Measurements from ENCODE around the gene MFSD2B.
A peak's percentile ranks its signal among the peaks of the same experiment; 100 is the strongest.
"Not testable (repeated sequence)": the region's sequence is repeated elsewhere in the genome, so short reads cannot be mapped to it uniquely, and the experiment has no call there.

The MFSD2B gene

DNA sequence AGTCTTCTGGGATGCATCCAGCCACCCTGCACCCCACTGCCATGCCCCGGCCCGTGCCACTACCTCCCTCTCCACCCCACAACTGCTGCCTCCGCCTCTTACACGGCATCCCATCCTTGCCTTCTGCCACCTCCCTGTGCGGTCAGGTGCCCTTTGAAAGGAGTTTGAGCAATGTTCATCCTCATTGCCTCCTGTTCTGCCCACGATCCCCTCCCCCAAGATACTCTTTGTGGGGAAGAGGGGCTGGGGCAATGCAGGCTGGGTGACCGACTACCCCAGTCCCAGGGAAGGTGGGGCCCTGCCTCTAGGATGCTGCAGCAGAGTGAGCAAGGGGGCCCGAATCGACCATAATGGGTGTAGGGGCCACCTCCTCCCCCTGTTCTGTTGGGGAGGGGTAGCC is 8.4 kb downstream of the MFSD2B start:
- DNase-seq (ENCODE audit: low read depth), result no peak

DNA sequence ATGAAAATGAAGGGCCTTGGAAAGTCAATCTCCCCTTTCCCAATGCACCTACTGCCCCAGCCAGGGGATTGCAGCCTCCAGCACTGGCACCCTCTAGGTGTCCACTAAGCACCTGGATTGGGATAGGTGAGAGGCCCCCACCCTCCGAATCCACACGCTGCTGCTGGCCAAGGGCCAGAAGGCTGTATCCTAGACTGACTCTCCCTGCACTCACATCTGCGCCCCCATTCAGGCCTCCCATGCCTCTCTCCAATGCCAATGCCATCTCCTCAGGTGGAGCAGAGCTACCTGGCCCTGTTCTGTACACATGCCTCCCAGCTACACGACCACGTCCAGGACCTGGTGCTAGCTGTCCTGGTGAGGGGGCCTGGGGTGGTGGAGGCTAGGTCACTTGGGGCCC is 9.8 kb downstream of the MFSD2B start:
- no peak for DNase-seq (ENCODE audit: low read depth)

DNA sequence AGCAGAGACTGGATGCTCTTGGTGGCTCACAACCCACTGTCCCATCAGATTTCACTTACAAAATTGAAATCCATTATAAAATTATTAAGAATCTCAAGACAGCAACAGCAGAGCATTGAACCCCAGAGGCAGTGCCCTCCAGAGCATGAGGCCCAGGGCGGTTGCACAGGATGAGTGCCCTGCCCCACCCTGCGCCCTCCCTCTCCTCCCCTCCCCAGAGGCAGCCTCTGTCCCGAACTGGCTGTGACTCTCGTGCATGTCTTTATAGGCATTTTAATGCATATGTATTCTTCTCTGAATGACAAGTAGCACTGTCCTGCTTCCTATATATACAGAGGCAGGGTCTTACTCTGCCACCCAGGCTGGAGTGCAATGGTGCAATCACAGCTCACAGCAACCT is 10.4 kb downstream of the MFSD2B start:
- DNase-seq (ENCODE audit: low read depth), result no peak

DNA sequence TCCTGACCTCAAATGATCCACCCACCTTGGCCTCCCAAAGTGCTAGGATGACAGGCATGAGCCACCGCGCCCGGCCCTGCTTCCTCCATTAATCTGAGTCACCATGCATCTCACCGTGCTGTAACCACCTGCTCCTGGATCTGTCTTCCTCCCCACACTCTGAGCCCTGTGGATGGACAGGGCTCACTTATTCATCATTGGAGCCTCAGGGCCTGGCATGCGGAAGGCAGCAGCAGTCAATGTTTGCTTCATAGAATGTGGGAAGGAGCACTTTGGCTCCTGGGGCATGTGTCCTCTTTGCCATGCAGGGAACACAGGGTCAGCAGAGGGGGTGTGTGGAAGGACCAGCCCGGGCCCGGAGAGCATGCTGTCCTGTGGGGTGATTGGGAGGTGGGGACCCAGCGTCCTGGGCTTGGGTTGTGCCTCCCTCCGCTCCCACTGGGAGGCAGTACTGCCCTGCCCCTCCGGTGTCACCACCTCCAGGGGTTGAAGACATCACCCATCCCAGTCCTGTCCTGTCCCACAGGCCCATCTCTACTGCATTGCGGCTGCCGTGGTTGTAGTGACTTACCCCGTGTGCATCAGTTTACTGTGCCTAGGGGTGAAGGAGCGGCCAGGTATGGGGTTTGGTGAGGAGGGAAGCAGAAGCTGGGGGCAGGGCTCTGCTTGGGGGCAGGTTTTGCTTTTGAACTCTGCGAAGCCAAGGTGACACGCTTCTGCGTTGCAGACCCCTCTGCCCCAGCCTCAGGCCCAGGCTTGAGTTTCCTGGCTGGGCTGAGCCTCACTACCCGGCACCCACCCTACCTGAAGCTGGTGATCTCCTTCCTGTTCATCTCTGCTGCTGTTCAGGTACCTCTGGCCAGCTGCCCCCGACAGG is 11.5 kb downstream of the MFSD2B start:
- DNase-seq (ENCODE audit: low read depth), result no peak

DNA sequence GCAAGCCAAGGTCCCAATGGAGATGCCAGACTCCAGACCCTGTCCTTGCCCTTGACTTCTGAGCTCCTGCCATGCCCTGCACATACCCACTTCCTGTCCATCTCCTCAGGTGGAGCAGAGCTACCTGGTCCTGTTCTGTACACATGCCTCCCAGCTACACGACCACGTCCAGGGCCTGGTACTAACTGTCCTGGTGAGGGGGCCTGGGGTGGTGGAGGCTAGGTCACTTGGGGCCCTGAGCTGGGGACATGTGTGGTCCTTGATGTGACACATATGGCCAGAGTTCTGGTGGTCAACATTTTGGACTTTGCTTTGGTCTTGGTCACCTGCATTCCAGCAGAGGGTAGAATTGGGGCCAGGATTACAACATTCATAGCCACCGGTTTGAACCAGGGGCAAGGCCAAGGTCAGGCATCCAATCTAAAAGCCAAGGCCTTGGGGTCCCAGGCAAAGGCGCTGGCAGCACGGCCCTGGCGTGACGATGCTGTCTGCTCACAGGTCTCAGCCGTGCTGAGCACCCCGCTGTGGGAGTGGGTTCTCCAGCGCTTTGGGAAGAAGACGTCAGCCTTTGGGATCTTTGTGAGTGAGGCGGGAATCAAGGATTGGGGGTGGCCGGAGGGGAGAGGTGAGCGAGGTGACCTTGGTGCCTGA is 12.6 kb downstream of the MFSD2B start:
- no peak for DNase-seq (ENCODE audit: low read depth)

DNA sequence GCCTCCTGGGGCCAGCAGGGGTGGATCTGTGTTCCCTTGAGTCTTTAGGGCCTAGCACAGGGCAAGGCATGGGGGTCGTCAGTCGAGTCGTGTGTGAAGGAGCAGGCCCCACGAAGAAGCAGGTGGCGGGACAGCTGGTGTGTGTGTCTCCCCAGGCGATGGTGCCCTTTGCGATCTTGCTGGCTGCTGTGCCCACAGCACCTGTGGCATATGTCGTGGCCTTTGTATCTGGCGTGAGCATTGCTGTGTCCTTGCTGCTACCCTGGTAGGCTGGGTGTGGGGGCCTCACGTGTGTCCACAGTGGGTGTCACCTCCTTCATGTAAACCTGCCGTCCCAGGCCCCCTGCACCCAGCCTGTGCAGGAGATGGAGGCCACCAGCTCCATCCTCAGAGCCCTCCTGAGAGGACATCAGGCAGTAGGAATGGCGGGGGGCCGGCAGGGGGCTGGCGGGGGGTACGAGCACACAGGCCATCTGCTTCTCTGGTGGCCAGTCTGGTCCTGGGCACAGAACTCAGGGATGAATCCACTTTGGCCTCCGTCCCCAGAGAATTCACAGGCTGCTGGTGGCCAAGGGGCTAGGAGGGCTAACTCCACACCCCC is 13.2 kb downstream of the MFSD2B start:
- DNase-seq (ENCODE audit: low read depth), result no peak

DNA sequence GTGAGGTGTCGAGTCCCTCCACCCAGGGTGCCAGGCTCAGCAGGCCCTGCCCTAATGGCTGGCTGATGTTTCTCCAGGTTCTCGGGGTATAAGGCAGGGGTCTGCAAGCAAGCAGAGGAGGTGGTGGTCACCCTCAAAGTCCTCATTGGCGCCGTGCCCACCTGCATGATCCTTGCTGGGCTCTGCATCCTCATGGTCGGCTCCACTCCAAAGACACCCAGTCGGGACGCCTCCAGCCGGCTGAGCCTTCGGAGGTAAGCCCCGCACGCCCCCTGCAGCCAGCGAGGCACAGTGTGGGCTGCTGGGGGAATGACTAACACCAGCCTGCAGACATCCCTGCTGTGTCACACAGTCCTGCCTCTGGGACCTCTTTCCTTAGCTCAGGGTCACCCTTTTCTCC is 14.1 kb downstream of the MFSD2B start:
- DNase-seq (ENCODE audit: low read depth), result no peak

DNA sequence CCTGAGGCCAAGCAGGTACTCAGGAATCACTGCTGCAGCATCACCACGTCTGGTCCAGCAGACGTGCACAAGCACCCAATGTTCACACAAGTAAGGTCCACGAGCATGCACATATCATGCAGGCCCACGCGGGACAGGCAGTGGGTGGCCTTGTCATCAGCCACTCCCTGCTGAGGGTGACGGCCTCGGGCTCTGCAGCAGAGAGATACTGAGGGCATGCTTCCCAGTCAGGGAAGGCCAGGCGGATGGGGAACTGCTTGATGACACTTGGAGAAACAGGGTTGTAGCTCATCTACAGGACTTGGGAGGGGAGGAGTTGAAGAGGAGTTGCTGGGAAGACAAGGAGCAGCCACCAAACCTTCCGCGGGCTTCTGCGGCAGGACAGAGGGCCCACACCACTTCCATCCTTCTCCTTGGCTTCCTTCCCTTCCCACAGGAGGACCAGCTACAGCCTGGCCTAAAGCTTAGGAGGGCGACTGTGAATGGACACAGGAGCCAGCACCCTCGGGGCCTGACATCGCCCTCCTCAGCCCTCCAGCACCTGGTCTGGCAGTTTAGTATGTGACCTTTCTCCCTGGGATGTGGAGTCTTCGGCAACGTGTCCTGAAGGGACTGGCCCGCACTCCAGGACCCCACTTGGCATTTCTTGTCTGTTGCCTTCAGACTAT is 15.2 kb downstream of the MFSD2B start:
- DNase-seq (ENCODE audit: low read depth), result no peak

DNA sequence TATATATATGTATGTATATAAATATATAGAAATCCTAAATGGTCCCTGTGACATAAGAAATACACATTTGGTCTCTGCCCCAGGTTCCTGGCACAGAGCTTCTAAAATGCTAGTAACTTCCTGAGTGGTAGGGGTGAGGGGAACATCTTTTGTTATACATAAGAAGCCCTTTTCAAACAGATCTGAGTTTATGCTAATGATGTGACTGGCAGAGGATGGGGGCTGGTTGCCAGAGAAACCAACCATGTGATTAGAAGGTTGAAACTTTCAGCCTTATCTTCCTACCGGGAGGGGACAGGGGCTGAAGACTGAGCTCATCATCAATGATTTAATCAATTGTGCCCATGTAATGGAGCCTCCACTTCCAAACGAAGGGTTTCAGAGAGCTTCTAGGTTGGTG is 16.3 kb downstream of the MFSD2B start:
- DNase-seq (ENCODE audit: low read depth), result no peak

DNA sequence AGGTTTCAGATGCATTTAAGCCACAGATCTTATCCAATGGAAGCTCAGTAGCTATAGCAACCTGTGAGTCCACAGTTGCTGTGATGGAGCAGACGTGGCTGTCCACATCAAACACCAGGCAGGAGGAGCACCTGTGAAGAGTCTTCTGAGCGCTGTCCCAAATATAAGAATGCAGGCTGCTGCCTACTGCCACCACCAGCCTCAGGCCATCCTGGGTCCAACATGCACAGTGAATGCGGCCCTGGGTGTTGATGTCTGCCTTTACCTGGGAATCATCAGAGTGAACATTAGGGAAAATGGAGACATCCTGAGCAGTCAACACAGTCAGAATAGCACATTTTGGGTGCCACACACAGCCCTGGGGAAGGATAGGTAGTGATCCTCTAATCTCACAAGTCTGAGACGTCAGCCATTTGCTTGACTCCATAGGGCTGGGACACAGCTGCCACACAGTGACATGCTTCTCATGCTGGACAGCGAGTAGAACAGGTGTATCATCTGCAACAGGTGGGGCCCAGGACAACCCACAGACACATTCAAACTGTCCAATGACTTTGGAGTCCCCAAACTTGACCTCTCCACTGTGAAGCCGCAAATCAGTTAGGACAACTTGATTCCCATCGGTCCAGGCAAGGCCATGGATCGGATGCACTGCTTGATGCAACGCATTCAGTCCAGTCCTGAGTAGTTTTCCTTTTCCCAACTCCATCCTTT is 29.1 kb downstream of the MFSD2B start:
- DNase-seq (ENCODE audit: low read depth), result no peak

DNA sequence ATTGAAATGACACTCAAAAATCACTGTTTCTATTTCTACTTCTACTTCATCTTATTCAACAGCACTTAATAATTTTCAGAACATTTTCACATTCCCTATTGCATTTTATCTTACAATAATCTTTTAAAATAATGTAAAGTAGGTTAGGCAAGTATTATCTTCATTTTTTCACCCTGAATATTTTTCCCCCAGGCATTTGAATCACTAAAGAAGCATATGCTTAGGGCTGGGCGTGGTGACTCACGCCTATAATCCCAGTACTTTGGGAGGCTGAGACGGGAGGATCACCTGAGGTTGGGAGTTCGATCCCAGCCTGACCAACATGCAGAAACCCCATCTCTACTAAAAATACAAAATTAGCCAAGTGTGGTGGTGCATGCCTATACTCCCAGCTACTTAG is 30.6 kb downstream of the MFSD2B start:
- DNase-seq (ENCODE audit: low read depth), result no peak

DNA sequence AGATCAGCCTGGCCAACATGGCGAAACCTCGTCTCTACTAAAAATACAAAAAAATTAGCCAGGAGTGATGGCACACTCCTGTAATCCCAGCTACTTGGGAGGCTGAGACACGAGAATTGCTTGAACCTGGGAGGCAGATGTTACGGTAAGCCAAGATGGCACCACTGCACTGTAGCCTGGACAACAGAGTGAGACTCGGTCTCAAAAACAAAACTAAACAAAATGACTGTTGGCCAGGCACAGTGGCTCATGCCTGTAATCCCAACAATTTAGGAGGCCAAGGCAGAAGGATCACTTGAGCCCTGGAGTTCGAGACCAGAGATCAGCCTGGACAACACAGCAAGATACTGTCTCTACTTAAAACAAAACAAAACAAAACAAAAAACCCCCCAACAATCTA is 33.2 kb downstream of the MFSD2B start:
- not testable (repeated sequence) for DNase-seq (ENCODE audit: low read depth)

DNA sequence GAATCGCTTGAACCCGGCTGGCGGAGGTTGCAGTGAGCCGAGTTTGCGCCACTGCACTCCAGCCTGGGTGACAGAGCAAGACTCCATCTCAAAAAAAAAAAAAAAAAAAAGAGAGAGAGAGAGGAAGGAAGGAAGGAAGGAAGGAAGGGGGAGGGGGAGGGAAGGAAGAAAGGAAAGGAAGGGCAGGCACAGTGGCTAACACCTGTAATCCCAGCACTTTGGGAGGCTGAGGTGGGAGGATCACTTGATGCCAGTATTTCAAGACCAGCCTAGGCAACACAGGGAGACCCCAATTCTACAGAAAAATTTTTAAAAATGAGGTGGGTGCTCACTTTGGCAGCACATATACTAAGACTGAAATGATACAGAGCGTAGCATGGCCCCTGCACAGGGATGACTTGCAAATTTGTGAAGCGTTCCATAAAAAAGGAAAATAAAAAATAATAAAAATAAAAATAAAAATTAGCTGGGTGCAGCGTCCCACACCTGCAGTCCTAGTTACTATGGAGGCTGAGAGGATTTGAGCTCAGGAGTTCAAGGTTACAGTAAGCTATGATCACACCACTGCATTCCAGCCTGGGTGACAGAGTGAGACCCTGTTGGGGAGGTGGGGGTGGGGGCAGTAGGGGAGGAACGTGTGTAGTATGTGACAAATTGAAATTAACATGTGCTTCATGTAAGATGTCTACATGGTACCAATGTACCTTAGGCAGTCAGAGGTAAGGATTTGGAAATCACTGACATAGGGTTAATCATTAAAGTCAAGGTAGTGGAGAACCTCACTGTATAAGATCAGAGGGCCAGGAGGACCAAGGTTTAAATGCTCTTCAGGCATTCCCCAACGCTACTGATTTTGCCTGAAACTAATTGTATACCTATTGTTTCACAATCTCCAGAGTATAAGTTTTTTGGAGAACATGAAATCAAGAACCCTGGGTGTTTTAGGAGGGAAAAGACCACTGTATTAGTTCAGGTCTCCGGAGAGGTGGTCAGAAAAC is 35.9 kb downstream of the MFSD2B start:
- no peak for DNase-seq (ENCODE audit: low read depth)

DNA sequence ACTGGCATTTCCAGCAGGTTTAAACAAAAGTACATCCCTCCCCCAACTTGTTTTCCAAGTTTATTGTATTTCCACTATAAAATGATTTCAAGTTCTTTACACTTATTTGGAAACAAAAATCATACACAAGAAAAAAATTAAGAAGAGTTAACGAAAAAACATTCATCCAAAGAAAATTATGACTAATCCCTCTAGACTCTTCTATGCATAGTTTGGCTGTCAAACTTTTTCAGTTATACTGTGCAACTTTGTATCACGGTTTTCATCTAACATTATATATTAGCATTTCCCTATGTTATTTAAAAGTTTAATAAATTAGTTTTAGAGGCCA is 36.7 kb downstream of the MFSD2B start:
- no peak for DNase-seq (ENCODE audit: low read depth)

DNA sequence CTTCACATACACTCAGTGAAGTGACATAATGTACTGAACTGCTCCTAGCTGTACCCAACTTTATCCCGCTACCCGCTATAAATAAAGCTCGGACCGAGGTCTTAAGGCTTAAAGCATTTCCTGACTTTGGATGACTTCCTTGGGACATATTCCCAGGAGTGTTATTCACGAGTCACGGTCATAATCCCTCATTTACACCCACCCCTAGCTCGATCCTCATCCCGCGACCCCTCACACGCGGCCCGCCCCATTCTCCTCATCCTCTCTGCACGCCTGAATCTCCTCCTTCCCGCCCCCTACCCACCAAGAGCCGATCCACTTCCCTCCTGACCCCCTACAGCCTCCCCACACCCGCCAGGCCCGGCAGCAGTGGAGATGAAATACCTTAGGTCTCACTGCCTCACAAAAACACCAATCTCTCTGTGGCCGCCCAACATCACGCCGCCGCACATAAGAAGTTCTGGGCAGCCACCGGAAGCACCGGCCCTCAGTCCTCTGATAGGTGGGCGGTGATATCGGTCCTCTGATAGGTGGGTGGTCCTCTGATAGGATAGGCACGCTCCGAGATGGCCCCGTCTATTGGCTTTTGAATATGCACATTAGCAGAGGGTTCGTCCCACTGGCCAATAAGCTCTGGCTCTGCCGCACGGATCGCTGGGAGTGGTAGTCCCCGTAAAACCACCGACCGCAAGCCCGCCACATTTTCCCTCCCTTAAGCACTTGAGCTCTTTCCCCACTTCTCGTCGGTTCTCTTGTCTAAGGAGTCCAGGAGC is 37.2 kb downstream of the MFSD2B start, which contains the start of gene WDCP:
WDCP (minus strand) TSS at position 462 of the 773 bp plus-strand sequence. CDS start 7,897 bp downstream, outside the sequence.
- peak; percentile 84 for DNase-seq (ENCODE audit: low read depth)

DNA sequence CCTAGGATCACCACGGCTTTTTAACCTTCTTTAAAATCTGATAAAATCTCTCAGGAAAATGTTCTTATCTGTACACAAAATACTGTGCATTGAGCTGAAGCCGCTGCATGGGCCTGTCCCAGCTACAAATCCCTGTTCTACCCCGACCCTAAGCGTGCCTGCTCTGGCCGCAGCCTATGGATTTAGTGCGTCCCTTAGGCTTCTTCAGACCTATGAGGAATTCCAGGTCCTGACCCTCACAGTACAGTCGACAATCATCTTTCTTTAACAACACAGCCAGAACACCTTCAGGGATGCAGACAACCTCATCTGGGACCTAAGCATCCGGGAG is 37.8 kb downstream of the MFSD2B start:
- DNase-seq (ENCODE audit: low read depth), result no peak

DNA sequence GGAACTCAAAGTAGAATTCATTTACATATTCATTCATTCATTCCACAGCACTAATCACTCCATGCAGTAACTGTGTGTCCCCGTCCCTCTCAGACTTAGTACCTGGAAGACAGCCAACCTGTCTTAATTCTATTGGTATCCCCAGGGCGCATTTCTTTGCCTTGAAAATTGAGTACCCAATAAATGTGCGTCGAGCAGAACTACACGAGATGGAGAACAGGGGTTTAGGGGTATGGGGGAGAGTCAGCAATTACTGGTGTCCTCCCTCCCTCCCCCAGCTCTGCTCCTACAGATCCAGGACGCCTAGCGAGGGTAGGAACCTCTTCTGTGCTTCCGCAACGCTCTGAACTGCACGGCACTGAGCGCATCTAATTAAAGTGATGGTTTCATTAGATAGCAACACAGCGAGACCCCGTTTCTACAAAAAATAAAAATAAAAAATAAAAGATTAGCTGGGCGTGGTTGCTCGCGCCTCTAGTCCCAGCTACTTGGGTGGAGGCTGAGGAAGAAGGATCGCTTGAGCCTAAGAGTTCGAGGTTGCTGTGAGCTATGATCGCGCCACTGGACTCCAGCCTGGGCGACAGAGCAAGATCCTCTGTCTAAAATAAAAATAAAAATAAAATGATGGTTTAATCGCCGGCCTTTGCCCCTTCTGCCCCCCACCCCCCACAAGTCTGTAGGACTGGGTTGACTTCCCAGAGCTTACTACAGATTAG is 39.0 kb downstream of the MFSD2B start:
- no peak for DNase-seq (ENCODE audit: low read depth)

DNA sequence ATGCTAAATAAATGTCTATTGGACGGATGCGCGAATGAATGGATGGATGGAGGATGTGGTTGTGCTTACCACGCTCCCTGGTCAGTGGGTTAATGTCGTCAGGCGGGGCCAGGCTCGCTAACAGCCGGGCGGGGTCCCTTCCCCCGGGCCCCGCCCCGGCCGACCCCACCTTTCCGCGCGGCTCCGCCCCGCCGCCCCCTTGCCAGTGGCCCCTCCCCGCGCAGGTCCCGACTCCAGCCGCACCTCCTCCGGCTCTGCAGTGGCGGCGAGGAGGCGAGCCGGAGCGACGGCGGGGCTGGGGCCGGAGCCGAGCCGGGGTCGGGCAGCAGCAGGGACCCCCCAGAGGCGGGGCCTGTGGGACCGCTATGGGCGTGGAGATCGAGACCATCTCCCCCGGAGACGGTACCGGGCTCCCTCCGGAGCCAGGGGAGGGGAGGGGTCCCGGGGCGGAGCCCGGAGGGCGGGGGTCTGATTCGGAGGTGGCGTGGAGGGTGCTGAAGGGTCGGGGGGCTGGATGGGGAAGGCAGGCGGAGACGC is 39.7 kb downstream of the MFSD2B start, which contains the start of gene FKBP1B:
FKBP1B (plus strand) TSS at position 257 of the 537 bp plus-strand sequence; CDS start at position 366, 109 bp downstream.
- peak; percentile 34 for DNase-seq (ENCODE audit: low read depth)

All from stimulated activated CD8-positive, alpha-beta memory T cell treated with anti-CD3 and anti-CD28 coated beads, Interleukin-12 subunit alpha, Interleukin-12 subunit beta, amount 100 ng/mL, for 4 hours (primary cell).